ENCODE measurements around the gene SAMD4A.
A peak's percentile ranks its signal among the peaks of the same experiment; 100 is the strongest.
"Not testable (repeated sequence)": the region's sequence is repeated elsewhere in the genome, so short reads cannot be mapped to it uniquely, and the experiment has no call there.

Gene SAMD4A

DNA sequence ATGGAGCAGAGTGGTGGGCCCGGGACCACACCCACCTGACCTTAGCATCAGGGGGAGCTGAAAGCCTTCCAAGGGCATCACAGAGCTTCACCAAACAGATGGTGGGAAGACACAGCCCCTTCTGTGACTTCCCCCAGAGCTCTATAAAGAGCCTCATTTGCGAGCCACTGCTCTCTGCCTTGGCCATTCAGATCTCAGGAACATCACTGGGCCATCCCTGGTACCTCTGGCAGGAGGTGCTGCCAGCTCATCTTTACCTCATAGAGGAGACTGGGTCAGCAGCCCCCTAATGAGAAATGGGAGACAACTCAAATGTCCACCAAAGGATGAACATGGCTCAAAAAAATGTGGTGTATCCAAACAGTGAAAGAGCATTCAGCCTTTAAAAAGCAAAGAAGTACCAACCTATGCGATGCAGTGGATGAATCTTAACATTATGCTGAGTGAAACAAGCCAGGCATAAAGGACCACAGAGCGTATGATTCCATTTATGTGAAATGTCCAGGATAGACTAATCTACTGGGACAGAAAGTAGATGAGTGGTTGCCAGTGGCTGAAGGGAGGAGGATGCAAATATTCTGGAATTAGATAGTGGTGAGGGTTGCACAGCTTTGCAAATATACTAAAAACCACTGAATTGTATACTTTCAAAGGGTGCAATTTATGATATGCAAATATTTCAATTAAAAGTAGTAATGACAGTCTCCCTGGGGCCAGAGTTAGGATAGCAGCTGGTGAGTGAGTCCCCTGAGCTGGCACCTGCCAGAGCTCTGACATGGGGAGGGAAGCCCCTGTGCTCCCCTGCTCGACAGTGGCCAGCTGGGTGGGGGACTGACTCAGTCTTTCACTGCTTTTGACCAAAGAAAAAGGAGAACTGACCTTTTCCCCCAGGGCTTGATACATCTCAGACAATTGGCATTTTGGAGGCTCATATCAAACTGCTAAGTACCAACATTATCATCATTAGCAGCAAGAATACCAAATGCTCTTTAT, 219.1 kb downstream of the SAMD4A start:
- DNase-seq: no peak

GRCh38 chr14:54786838-54787237, 219.9 kb downstream of the SAMD4A start:
- DNase-seq: no peak

DNA sequence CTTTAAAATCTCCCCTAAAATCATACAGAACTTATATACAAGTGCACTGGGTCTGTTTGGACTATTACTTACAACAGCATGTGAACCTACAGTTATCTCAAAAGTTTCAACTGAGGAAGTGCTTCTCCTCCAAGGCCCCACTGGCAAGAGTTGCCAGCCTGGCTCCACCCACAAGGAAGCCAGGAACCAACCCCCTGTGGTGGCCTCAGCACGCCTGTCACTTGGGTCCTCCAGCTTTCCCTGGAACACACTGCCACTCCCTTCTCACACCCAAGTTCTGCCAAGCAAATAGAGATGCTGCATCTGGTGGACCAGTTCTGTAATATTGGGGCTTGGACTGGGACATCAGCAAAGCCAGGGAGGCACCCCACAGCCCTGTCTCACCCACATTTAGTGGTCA, 220.3 kb downstream of the SAMD4A start:
- no peak for DNase-seq

DNA sequence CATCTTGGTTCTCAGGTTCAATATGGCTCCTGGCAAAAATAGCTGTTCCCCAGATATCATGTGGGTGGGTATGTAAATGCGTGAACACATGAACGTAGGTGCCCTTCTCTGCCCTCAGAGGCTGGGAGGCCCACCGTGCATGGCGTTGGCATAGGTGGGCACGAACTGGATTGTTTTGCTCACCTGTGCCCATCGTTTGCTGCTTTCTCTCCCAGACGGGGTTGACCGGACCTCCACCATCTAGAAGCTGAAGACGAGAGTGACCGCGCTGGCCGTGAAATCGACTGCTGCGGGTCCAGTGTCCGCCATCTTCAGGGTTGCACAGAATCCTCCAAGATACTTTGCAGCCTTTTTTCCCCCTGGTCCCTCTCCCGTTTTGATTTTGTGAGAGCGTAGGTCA, 221.8 kb downstream of the SAMD4A start:
- no peak for DNase-seq

GRCh38 chr14:54789166-54789565, 222.2 kb downstream of the SAMD4A start:
- no peak for DNase-seq

- no peak for DNase-seq
These were observed 223.0 kb downstream of the SAMD4A start for GRCh38 chr14:54789781-54790480.

DNA sequence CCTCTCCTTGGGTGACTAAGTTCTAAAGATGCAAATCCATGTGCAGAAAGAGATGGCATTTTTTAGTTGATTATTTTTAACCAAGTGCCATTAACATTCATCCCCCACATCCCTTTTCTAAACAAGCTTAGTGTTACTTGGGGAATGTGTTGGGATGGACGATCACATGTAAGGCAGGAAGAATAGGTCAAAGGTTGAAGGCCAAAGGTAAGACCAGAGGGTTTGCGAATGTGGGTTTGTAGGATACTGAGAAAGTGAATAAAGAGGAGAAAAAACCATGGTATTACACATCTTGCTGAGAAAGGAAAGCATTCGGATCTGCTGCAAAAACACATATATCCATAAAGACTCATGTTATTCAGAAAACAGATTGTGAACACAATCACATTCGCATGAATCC, 224.1 kb downstream of the SAMD4A start:
- DNase-seq: no peak

DNA sequence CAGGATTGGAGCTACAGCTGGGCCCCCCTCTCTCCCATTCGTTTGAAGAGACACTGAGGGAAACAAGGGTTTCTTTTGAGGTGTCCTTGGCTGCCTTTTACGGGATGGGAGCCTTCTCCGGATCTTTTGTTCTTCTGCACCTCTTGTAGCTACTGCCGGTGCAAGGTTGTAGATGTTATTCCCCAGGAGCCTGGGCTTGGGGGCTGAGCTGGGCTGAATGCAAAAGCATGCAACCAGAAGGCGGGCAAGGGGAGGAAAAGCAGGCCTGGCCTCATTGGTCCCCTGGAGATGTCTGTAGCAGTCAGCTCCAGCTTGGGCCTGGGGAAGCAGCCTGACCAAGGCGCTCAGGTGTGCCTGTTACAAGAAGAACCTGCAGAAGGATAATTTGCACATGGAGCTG, 225.4 kb downstream of the SAMD4A start:
- DNase-seq: no peak

DNA sequence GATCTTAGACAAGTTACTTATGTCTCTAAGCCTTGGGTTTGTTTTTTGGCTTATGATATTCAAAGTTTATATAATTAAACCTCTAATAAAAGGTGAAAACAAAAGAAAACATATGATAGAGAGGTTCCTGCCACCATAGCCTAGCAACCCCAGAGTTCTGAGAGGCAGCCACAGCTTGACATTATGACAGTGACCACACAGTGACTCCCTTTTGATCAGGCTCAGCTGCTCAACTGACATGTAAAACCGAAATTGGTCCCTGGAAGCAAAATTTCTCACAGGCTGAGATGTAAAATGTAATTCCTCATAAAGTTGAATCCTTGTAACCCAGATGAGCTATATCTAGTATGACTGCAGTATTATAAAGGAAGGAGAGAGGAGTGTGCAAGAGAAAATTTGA, 227.2 kb downstream of the SAMD4A start:
- DNase-seq: no peak

GRCh38 chr14:54794796-54795195, 227.9 kb downstream of the SAMD4A start:
- DNase-seq: no peak

DNA sequence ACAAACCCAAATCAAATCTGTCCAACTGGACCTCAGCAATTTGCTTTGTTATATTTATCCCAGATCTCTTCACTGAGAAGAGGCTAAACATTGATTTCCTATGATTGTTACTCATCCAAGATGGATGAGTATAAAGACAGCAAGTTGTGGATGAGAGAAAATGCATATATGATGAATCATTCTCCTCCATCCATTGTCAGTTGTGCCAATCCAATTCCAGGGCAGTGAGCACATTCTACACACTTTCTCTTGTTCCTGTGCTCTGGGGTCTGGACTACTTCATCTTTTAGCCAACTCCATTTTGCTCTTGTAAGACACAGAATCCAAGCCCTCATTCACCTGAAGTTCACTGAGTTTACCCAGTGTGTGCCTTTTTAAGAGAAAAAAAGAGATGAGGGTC, 230.0 kb downstream of the SAMD4A start:
- DNase-seq: peak; percentile 89

DNA sequence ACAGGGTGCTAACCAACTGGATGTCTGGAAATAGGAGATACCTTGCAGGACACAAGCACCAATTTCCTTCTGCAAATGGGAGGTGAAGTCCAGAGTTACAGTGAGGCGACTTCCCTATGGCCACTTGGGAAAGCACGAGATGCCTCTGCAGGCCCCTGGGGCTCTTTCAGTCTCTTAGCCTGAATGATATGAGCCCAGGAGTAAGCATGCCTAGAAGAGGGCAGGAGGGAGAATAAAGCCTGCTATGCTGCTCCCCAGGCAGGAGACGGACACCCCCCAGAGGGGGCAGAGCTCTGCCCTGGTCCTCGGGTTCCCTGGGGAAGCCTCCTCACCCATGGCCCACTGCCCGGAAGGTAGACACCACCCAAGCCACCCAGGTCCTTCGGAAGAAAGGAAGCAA, 230.6 kb downstream of the SAMD4A start:
- DNase-seq: no peak

DNA sequence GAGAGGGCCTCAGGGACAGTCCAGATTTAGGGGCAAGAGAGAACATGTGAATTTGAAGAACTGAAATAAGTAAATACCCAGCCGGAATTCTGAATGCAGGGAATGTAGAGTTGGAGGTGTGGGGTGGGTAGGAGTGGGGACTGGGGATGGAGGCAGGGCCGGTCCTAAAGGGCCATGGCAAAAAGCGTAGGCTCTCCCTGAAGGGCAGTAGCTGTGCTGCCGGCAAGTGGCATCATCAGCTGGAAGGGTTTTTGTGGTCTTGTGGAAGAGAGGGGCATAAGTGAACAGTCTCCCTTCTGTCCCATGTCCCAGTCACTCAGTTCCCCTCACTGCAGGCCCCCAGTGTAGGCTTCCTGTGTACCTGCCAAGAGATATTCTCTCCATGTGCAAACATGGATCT, 231.1 kb downstream of the SAMD4A start:
- DNase-seq: no peak

- DNase-seq: peak; percentile 7
These were observed 231.7 kb downstream of the SAMD4A start for GRCh38 chr14:54798465-54799124.

DNA sequence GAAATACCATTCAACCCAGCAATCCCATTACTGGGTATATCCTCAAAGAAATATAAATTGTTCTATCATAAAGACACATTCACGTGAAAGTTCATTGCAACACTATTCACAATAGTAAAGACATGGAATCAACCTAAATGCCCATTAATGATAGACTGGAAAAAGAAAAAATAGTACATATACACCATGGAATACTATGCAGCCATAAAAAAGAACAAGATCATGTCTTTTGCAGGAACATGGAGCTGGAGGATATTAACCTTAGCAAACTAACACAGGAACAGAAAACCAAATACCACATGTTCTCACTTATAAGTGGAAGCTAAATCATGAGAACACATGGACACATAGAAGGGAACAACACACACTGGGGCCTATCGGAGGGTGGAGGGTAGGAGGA, 234.6 kb downstream of the SAMD4A start:
- not testable (repeated sequence) for DNase-seq

- no peak for DNase-seq
These were observed 236.5 kb downstream of the SAMD4A start for GRCh38 chr14:54803396-54803795.

GRCh38 chr14:54803926-54804537, 237.1 kb downstream of the SAMD4A start:
- peak; percentile 30 for DNase-seq

- DNase-seq: no peak
These were observed 237.7 kb downstream of the SAMD4A start for GRCh38 chr14:54804538-54805041.

DNA sequence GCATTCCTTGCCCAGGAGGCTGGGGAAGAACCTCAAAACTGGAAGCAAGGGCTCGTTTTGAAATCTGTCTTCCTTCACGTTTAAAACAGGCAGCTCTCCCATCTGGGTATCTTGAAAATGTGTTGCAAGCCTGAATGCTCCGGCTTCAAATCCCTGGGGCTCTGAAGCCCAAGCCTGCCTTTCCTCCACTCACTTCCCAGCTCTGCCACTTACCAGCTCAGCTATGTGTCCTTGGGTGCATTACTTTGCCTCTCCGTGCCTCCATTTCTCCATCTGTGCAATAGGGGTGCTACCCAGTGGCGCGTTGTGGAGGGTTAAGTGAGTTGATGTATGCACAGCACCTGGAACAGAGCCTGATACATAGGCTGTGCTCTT, 238.1 kb downstream of the SAMD4A start:
- DNase-seq: no peak

- peak; percentile 77 for DNase-seq
These were observed 238.8 kb downstream of the SAMD4A start for GRCh38 chr14:54805445-54806322.

GRCh38 chr14:54806616-54807015, 239.7 kb downstream of the SAMD4A start:
- no peak for DNase-seq

DNA sequence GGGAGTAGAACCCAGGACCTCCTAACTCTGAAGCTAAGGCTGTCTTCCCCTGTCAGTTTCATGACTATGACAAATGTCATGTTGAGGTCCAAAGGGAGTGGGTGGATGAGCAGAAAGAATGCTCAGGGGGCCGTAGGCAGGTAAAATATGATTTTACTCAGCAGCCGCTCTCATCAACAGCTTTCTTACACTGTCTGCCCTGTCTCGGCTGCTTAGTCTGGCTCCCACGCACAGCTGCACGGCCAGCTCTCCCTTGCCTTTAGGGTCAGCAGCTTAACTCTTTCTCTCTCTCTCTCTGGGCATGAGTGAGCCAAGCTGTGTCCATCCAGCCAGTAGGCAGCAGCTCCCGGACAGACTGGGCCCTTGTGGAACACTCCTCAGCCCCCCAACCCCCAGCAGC, 240.5 kb downstream of the SAMD4A start:
- no peak for DNase-seq
